Purkinje cell (primary cell): Measurements from ENCODE around the gene ARID3C. TPM values are rescaled to one million over a fixed set of nuclear protein-coding genes. Genes with fewer than 3 reads are reported as not detected.

Experiments used
- polyA plus RNA-seq: library from polyadenylated mRNA; unstranded; fragments of >200 nt; fragmentation: Nextera tagmentation; gene quantifications from 2 replicates; pipeline ENCODE4 v1.2.1, GENCODE V29; 2014

Gene ARID3C, protein sequence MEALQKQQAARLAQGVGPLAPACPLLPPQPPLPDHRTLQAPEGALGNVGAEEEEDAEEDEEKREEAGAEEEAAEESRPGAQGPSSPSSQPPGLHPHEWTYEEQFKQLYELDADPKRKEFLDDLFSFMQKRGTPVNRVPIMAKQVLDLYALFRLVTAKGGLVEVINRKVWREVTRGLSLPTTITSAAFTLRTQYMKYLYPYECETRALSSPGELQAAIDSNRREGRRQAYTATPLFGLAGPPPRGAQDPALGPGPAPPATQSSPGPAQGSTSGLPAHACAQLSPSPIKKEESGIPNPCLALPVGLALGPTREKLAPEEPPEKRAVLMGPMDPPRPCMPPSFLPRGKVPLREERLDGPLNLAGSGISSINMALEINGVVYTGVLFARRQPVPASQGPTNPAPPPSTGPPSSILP
- polyA plus RNA-seq, result not detected in 2 replicates

DNA sequence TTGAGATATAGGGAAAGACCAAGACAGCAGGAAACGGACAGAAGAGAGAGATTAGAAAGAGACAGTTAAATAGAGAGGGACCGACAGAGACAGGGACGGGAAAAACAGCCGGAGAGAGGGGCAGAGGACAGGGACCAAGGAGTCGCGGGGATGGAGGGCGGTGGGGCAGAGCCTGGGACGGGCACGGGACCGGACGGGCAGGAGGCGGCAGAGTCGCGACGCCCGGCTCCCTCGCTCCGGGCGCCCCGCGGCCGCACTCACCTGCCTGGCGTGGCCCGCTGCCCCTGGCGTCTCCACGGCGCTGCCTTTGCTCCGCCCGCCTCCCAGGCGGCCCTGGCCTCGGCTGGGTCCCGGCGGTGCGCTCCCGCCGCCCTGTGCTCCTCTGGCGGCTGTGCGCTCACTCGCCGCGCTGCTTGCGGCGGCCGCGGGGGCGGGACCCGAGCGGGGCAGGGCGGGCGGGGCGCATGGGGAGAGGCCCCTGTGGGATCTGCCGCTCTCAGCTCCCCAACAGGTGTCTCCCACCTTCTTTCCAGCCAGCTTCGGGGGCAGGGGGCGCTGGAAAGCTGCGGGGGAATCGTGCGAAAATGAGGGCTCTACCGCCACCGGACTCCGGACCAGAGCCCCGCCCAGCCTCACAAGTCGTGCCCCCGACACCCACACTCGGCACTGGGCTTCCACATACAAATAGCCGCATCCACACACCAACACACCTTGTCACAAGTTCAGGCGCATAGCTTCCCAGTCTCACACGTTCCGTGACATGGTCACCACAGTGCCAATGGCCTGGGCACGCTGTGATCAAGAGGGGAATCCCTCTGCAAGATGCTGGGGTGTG, at the start of gene ARID3C:
ARID3C (minus strand) TSS at position 411 of the 835 bp plus-strand sequence. CDS start 1,052 bp downstream, outside the sequence.

DNA sequence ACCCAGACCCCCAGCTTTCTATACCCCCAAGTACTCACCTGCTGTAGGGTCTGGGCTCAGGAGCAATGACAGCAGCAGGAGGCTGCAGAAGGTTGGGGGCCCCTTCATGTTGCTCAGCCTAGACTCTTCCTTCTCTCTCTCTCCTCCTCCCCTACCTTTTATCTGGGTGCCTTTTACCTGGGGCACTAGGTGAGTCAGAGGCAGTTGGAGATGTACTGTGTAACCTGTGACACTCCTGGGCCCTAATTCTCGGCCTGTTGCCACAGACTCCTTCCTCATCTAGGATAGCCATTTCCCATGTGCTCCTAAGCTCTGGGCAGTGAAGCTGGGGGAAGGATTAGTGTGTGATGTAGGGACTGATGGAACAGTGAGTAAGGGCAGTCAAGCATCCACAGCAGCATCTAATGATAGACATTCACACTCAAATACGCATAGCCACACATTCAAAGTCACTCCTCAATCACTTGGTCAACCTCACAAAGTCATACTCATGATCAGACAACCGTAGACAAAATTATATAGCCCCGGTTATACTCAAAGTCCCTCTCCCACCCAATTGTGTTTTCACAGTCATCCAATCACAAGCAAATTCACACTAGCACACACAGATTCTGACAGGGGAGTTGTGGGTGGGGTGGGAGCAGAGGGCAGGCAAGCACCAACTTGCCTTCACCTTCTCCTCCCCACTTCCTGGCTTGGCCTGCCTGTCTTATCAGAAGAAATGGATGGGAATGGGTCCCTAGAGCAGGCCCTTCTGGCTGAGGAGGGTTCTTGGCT, 33.8 kb upstream of the ARID3C start, which contains the start of gene CCL27:
CCL27 (minus strand) TSS at position 132 of the 777 bp plus-strand sequence; CDS start at position 108, 24 bp downstream.

DNA sequence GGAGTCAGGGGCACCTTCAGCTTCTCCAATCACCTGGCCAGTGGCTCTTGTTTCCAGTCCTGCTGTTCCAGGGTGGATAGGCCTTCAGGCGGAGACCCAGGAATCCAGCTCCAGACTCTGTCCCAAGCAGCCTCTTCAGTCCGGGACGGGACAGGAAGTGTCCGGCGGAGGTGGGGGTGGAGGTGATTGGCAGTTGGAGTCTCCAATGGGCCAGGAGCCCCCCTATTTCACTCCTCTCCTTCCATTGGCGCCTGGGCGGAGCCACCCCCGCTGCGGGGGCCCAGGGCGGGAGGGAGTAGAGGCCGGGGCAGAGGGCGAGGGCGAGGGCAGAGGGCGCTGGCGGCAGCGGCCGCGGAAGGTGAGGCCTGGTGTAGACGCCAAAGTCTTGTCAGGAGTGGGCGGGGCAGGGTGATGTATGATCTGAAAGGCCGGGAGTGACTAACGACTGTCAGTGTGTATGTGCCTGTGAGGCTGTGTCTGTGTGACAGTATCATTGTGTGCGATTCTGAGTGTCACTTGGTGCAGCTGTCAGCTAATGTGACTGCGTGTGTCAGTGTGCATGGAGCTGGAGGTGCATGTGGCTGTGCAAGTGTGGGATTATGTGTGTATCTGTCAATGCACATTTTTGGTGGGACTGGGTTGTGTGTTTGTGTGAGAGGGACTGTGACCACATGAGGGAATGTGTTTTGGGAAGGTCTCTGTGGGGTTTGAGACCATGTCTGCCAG, 23.2 kb upstream of the ARID3C start, which contains the start of gene IL11RA:
IL11RA (plus strand) TSS at position 310 of the 726 bp plus-strand sequence. CDS start 3,033 bp downstream, outside the sequence.

DNA sequence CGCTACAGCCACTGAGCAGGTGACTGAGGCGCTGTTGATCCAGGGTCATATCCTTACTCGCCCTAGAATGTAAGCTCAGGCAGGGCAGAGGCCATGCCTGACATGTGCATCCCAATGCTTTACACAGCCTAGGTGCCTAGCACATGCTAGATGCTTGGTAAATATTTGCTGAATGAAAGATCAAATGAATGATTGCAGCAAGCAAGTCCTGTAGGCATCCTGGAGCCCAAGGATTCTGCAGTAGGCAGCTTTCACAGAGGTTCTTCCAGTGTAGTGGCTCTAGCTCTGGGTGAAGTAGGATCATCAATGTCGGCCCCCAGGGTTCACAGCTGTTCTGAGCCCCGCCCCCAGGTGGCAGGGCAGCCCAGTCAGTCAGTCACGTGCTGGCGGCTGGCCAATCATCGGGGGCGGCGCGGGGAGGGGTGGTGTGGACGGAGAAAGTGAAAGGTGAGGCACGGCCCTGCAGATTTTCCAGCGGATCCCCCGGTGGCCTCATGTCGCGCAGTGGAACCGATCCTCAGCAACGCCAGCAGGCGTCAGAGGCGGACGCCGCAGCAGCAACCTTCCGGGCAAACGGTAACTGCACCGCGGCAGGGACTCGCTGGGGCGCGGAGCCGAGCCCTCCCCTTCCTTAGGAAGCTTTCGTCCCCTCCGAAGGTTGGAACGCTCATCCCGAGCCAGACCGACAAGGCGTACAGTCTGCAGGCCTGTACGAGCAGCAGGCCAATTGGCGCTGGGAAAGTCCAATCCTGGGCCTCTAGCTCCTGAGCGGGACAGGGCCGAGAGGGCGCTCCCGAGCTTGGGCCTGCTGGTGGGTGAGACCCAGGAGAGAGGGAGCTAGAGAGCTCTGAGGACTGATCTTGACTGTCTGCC, 17.6 kb upstream of the ARID3C start, which contains the start of gene GALT:
GALT (plus strand) TSS at position 465 of the 873 bp plus-strand sequence; CDS start at position 495, 30 bp downstream.

DNA sequence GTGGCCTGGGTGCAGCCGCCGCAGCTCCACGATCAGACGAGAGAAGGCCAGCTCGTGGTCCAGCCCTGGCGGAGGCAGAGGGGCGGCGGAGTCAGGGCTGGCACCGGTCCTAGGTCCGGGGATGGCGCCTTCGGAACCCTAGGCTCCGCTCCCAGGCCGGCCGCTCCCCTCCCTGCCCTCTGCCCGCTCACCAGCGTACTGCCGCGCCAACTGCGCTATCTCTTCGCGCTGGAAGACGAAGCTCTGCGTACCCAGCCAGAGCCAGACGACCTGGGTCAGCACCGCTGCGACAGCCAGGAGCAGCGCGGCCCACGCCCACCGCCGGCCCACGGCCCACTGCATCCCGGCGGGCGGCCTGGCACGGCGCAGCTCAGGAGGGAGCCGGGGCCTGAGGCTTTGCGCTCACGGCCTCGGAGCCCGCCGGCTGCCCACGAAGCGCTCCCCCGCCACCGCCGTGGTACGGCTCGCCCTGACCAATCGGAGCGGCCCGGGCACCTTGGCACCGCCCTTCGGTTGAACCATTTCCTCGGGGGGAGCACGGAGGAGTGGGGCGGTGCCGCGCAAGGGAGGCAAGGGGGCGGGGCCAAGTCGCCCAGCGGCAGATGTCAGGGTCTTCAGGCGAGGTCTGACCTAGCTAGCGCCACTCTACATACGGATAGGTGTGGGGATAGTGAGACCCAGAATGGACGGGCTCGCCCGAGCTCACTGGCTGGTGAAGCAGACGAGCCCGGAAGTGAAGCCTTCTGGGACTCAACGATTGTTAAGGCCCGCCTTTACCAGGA, 8.7 kb upstream of the ARID3C start, which contains the start of gene SIGMAR1:
SIGMAR1 (minus strand) TSS at position 432 of the 782 bp plus-strand sequence; CDS start at position 342, 90 bp downstream.

DNA sequence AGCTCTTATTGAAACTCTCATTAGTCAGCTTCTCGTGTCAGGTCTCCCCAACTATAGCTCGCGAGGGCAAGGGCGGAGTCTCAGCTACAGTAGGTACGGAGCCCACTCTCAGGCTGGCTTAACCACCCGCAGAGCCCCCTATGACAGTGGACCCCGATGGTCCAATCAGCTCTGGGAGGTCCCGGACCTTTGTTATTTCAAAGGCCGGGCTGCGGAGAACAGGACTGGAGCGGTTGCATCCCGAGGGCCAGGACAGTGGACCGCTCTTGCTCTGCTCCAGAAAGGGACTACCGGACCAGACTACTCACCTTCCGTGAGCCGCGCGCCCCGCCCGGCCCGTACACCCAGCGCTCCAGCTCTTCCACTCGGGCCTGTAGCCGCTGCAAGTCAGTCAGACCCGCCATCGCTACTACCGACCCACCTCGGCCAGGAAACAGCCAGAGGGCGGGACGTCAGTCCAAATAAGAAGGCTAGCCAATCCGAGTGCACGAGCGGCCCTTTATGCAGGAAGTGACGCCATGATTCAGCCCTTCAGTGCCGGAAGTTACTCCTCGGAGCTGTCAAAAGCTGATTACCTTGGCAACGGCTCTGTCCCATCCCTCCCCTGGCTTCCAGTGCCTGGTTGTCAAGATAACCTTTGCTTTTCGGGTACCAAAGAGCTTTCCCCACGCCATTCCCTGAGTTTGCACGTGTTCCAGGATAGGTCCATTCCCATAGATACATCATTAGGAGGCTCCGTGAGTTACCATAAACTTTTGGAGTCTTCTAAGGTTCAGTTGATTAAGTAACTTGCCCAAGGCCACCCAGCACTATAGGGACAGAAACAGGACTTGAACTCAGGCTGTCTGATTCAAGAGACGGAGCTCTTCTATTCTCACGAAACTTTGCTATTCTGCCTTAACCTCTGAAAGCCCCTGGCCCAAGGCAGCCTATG, 8.5 kb downstream of the ARID3C start, which contains the start of gene DCTN3:
DCTN3 (minus strand) TSS at position 435 of the 934 bp plus-strand sequence; CDS start at position 404, 31 bp downstream.

DNA sequence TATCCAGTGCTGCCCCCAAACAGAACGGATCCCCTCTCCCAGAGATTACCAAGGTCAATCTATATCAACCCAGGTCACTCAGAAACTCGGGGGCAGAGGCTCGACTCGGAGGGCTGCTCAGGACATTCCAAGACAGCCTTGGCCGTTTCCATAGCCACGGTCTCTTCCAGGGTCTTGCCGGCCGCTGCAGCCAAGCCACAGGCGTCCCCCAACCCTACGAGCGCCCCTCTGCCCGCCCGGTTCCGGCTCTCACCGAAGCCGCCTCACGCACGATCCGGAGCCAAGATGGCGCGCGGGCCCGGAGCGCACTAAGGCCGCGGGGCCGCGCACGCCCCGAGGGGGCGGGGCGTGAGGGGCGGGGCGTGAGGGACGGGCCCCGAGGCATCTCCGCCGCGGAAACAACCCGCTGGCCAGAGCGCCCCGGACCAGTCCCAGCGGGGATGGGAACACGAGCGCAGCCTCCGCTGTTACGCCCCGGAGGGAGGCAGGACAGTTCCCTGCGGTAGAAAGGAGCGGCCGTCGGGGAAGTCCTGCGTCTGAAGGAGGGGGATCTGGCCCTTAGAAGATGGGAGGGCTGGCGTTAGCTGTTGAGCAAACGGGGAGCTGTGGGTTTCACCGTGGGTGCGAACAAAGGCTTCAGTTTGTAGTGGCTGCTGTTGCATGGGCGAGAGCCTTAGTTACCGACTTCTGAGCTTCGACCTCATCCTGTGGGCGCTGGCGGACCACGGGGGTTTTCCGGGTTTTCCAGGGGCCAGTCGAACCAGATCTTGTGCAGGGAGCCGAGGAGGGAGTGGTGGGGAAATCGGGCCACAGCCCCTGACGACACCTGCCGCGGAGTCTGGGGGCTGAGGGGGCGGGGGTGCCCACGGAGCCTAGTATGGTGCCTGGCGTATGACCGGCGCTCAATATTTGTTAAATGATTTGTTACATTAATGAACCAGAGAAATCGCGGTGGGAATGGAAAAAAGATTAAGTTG, 16.8 kb downstream of the ARID3C start, which contains the start of gene RPP25L:
RPP25L (minus strand) TSS at position 287 of the 977 bp plus-strand sequence. CDS start 801 bp downstream, outside the sequence.

DNA sequence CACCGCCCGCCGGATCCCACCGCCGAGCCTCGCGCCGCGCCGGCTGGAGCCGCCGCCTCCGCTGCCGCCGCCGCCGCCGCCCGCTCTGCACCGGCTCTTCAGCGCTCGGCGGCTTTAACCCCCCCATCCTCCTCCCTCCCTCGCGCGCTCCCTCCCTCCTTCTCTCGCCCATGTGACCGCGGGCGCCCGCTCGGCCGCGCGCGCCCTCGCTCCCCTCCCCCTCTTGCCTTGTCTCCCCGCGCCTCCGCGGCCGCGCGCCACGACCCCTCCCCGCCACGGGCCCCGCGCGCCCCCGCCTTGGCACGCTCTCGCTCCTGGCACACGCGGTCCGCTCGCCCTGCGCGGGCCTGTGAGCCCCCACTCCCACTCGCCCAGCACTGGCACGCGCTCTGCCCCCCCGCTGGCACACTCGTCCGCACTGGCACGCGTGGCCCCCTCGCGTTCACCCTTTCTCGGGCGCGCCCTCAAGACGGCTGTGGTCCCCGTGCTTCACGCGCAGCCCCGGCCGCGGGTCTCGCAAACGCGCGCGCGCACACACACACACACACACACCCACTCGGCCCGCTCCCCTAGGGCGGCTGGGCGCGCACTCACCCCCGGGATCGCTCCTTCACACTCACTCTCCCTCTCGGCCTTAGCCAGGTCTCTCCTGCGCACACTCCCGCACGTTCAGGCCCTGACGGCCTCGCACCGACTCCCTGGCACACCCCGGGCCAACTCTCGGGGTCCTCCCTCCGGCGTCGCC, 39.1 kb downstream of the ARID3C start, which contains the start of gene CNTFR:
CNTFR (minus strand) TSS at position 89 of the 745 bp plus-strand sequence. CDS start 20,743 bp downstream, outside the sequence.

Other genes starting within 250 kb of the ARID3C start
- gene FAM219A, start 170.5 kb downstream of the ARID3C start, polyA plus RNA-seq, result 9.8 and 13.3 TPM in 2 replicates
- 2.1 TPM in 1 of 2 replicates, not detected in the other for gene DNAI1, start 170.3 kb downstream of the ARID3C start, polyA plus RNA-seq
- gene ENHO, start 106.1 kb downstream of the ARID3C start, polyA plus RNA-seq, result 6.1 and 15.2 TPM in 2 replicates
- gene CNTFR, start 39.3 kb downstream of the ARID3C start, polyA plus RNA-seq, result 0.66 and 3.7 TPM in 2 replicates
- gene RPP25L, start 17.0 kb downstream of the ARID3C start, polyA plus RNA-seq, result 22.5 and 39.7 TPM in 2 replicates
- gene DCTN3, start 8.6 kb downstream of the ARID3C start, polyA plus RNA-seq, result 153 and 180 TPM in 2 replicates
- 16.3 and 28.8 TPM in 2 replicates for gene SIGMAR1, start 8.7 kb upstream of the ARID3C start, polyA plus RNA-seq
- 23.9 and 40.7 TPM in 2 replicates for gene GALT, start 17.6 kb upstream of the ARID3C start, polyA plus RNA-seq
- gene IL11RA, start 23.1 kb upstream of the ARID3C start, polyA plus RNA-seq, result 0.43 and 2.5 TPM in 2 replicates
- gene CCL27, start 33.6 kb upstream of the ARID3C start, polyA plus RNA-seq, result 0.66 TPM in 1 of 2 replicates, not detected in the other
- gene CCL19, start 62.2 kb upstream of the ARID3C start, polyA plus RNA-seq, result not detected in 2 replicates
- not detected in 2 replicates for gene CCL21, start 81.1 kb upstream of the ARID3C start, polyA plus RNA-seq